ENCODE data around the gene DKC1. TPM values are rescaled to one million over a fixed set of nuclear protein-coding genes. Genes with fewer than 3 reads are reported as not detected.

The DKC1 gene
- total and polyA plus RNA-seq, 4 donors: 15.1 to 31.9 (median 27.5) TPM

DNA sequence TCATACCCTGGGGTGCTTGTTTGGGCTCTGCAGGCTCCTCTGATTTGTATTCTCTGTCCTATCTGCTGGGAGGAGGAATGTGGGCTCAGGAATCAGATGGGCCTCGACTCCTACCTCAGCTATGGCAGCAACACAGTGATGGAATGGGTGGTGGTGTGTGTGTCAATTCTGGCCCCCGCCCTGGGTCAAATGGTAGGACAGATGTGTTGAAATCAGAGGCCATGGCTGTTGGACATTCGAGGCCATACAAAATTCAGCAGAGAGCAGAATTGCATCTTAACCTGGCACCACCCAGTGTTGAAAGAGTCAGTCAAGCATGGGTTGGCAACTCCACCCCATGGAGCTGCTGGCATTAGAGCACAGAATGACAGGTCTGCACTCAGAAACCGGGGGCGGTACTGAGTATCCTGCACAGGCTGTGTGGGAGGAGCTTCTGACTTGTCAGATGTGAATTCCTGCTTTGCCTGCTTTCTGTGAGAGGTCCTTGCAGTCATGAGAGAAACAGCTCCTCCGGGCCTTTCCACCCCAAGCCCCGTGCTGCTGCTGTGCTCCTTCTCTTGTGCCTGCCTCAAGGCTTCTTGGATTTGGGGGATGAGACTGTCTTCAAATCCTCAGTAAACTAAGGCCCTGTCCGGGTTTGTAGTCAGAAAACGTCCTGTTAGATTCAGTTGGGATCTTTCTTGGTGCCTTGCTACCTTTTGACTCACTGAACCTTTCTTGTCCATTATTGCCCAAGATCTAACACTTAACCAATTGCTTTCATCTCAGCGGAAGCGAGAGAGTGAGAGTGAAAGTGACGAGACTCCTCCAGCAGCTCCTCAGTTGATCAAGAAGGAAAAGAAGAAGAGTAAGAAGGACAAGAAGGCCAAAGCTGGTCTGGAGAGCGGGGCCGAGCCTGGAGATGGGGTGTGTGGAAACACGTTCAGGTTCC lies 13.0 kb downstream of the DKC1 start:
- H3K27ac ChIP-seq (ENCODE audit: low read depth in 1 of 2, low read length in 2 of 2): no peak overlapping the region
- no peaks in the 10 kb centered on the region for H3K9me3 ChIP-seq (ENCODE audit: control insufficient read depth, low read length)
- 72 to 80% methylated on average over 15 of the region's 15 CpGs for WGBS, 2 donors
- DNase-seq: no peak
- peaks cover 0 to 3% of the 10 kb centered on the region in 2 donors for H3K36me3 ChIP-seq (ENCODE audit: control insufficient read depth in 1 of 2, insufficient read depth in 2 of 2, low read length in 1 of 2)
- H3K27me3 ChIP-seq (ENCODE audit: control insufficient read depth in 1 of 2, insufficient read depth in 2 of 2, low read length in 1 of 2): no peaks in the 10 kb centered on the region
- no peak for ATAC-seq (ENCODE audit: low FRiP score)
- no peak overlapping the region for H3K4me3 ChIP-seq (ENCODE audit: low read length in 2 of 2)
- no peaks in the 10 kb centered on the region for H3K4me1 ChIP-seq (ENCODE audit: control insufficient read depth in 1 of 2, insufficient read depth in 2 of 2, low read length in 2 of 2)
- intact Hi-C loops (cut with DNase I): no loop called here

DNA sequence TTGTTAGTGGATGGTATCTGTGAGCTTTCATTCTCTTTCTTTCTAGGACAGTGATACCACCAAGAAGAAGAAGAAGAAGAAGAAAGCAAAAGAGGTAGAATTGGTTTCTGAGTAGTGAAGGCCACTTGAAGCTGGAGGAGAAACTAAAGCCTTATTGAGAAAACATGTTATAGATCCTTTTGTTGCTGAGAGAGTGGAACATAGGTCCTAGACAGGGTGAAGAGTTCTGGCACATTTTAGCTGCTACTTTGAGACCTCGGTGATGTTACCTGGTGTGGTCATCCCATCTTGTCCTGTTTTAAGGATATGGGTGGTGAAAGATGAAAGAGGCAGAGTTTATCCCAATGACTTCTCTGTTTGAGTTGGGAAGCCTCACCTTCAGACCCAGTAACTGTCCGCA lies 14.1 kb downstream of the DKC1 start:
- WGBS, 2 donors: 89 to 90% methylated on average over 2 of the region's 2 CpGs
- no peaks in the 10 kb centered on the region for H3K4me1 ChIP-seq (ENCODE audit: control insufficient read depth in 1 of 2, insufficient read depth in 2 of 2, low read length in 2 of 2)
- DNase-seq (no peak), ATAC-seq (ENCODE audit: low FRiP score) (no peak)
- H3K36me3 ChIP-seq (ENCODE audit: control insufficient read depth in 1 of 2, insufficient read depth in 2 of 2, low read length in 1 of 2): peaks cover 0 to 3% of the 10 kb centered on the region in 2 donors
- no peak overlapping the region for H3K4me3 ChIP-seq (ENCODE audit: low read length in 2 of 2)
- no peaks in the 10 kb centered on the region for H3K9me3 ChIP-seq (ENCODE audit: control insufficient read depth, low read length)
- no peak overlapping the region for H3K27ac ChIP-seq (ENCODE audit: low read depth in 1 of 2, low read length in 2 of 2)
- intact Hi-C loops (cut with DNase I): no loop called here
- no peaks in the 10 kb centered on the region for H3K27me3 ChIP-seq (ENCODE audit: control insufficient read depth in 1 of 2, insufficient read depth in 2 of 2, low read length in 1 of 2)

DNA sequence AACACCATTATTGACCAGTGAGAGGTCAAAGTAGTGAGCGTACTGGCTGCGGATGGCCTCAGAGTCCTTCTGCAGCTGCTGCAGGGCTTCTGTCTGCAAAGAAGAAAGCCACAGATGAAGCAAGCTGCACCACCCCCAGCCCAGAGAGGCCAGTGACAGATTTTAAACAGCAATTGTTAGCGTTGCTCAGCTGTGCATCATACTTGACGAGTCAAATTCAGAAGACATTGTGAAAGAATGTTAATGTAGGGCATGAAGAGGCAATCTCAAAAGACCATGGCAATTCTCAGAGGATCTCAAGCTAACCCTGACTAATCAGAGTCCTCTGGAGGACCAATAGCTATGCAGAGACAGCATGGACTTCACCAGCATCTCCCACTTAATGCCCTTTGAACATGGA lies 16.6 kb downstream of the DKC1 start:
- peaks cover 0 to 3% of the 10 kb centered on the region in 2 donors for H3K36me3 ChIP-seq (ENCODE audit: control insufficient read depth in 1 of 2, insufficient read depth in 2 of 2, low read length in 1 of 2)
- no peak for DNase-seq
- no peaks in the 10 kb centered on the region for H3K27me3 ChIP-seq (ENCODE audit: control insufficient read depth in 1 of 2, insufficient read depth in 2 of 2, low read length in 1 of 2)
- intact Hi-C loops (cut with DNase I): no loop called here
- WGBS, 2 donors: 84 to 93% methylated on average over 4 of the region's 4 CpGs
- H3K4me3 ChIP-seq (ENCODE audit: low read length in 2 of 2): no peak overlapping the region
- H3K27ac ChIP-seq (ENCODE audit: low read depth in 1 of 2, low read length in 2 of 2): no peak overlapping the region
- ATAC-seq (ENCODE audit: low FRiP score): no peak
- H3K4me1 ChIP-seq (ENCODE audit: control insufficient read depth in 1 of 2, insufficient read depth in 2 of 2, low read length in 2 of 2): no peaks in the 10 kb centered on the region
- H3K9me3 ChIP-seq (ENCODE audit: control insufficient read depth, low read length): no peaks in the 10 kb centered on the region

DNA sequence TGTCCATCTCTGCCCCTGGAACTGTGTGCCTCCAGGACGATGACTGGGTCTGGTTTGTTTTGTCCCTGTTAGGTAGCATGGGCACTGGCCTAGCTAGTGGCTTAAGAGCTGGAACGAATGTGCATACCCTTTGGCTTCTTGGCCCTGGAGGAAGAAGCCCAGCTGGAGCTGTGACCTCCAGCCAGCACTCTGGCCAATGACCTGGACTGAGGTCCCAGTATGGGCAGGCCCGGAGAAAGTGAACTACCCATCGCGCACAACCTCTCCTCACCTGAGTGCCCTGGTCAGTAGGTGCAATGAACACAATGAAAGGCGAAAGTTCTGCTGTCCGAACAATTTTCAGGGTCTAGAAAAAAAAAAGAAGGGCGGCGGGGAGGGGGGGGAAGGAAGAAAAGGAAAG lies 18.3 kb downstream of the DKC1 start:
- Histone ChIP-seq H3K27ac (ENCODE audit: low read depth in 1 of 2, low read length in 2 of 2) (no peak overlapping the region), H3K4me3 (ENCODE audit: low read length in 2 of 2) (no peak overlapping the region), H3K27me3 (ENCODE audit: control insufficient read depth in 1 of 2, insufficient read depth in 2 of 2, low read length in 1 of 2) (no peaks in the 10 kb centered on the region), H3K9me3 (ENCODE audit: control insufficient read depth, low read length) (no peaks in the 10 kb centered on the region), H3K4me1 (ENCODE audit: control insufficient read depth in 1 of 2, insufficient read depth in 2 of 2, low read length in 2 of 2) (no peaks in the 10 kb centered on the region), H3K36me3 (ENCODE audit: control insufficient read depth in 1 of 2, insufficient read depth in 2 of 2, low read length in 1 of 2) (peaks cover 0 to 3% of the 10 kb centered on the region in 2 donors)
- no peak for ATAC-seq (ENCODE audit: low FRiP score)
- intact Hi-C loops (cut with DNase I): no loop called here
- DNase-seq: no peak
- 78 to 93% methylated on average over 9 of the region's 9 CpGs for WGBS, 2 donors

DNA sequence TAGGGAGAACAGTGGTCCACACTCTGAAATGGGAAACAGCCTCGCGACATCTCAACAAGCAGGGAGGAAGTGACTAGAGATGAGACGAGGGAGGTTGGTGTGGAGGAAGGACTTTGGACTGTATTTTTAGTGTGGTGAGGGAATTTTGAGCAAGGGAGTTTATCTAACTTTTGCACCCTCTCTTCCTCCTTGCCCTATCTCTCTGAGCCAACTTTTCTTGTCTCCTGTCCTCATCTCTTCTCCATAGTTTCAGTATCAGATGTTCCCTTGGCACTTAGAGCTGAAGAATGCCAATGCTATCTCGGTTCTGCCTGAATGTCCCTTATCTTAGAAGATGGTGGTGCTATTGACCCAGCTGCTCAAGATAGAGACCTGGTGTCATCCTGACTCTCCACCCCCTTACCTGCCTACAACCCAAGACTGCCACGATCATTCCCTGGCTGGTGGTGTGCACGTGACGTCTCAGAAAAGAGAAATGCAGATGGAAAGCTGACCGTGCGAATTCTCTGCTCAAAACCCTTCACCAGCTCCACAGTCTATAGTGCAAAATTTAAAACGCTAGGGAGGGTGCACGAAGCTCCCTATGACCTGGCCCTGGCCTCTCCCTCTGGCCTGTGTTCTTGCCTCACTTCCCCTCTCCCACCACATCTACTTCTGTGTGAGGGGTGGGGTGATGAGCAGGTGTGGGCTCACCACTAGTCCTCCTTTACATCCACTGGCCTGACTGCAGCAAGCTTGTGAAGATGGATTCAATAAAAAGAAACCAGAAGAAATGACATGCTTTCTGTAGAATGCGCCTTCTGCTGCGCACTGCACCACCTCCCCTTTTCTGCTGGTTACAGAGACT lies 21.7 kb downstream of the DKC1 start:
- no peak for ATAC-seq (ENCODE audit: low FRiP score)
- WGBS, 2 donors: 81 to 92% methylated on average over 13 of the region's 13 CpGs
- H3K27ac ChIP-seq (ENCODE audit: low read depth in 1 of 2, low read length in 2 of 2): no peak overlapping the region
- no peaks in the 10 kb centered on the region for H3K9me3 ChIP-seq (ENCODE audit: control insufficient read depth, low read length)
- DNase-seq: no peak
- H3K36me3 ChIP-seq (ENCODE audit: control insufficient read depth in 1 of 2, insufficient read depth in 2 of 2, low read length in 1 of 2): no peaks in the 10 kb centered on the region
- intact Hi-C loops (cut with DNase I): no loop called here
- H3K4me1 ChIP-seq (ENCODE audit: control insufficient read depth in 1 of 2, insufficient read depth in 2 of 2, low read length in 2 of 2): no peaks in the 10 kb centered on the region
- H3K27me3 ChIP-seq (ENCODE audit: control insufficient read depth in 1 of 2, insufficient read depth in 2 of 2, low read length in 1 of 2): no peaks in the 10 kb centered on the region
- H3K4me3 ChIP-seq (ENCODE audit: low read length in 2 of 2): no peak overlapping the region

DNA sequence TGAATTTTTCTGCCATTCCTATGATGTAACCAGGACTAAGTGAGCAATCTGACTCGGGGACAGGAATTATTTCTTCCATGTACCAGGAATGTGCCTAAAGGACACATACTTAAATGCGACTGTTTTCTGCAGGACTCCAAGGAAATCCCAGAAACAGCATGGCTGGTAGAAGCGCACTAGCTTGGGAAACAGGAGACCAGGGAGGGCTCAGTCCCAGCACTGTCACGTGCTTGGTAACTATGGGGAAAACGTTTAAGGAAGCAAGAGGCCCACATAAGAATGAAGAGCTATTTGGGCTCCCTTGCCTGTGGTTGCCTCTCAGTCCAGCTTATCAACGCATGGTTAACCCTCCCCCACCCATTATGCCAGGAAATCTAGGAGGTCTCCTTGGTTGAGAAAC lies 23.1 kb downstream of the DKC1 start:
- Histone ChIP-seq H3K27ac (ENCODE audit: low read depth in 1 of 2, low read length in 2 of 2) (no peak overlapping the region), H3K9me3 (ENCODE audit: control insufficient read depth, low read length) (no peaks in the 10 kb centered on the region), H3K36me3 (ENCODE audit: control insufficient read depth in 1 of 2, insufficient read depth in 2 of 2, low read length in 1 of 2) (no peaks in the 10 kb centered on the region), H3K4me3 (ENCODE audit: low read length in 2 of 2) (no peak overlapping the region), H3K4me1 (ENCODE audit: control insufficient read depth in 1 of 2, insufficient read depth in 2 of 2, low read length in 2 of 2) (no peaks in the 10 kb centered on the region), H3K27me3 (ENCODE audit: control insufficient read depth in 1 of 2, insufficient read depth in 2 of 2, low read length in 1 of 2) (no peaks in the 10 kb centered on the region)
- DNase-seq (no peak), ATAC-seq (ENCODE audit: low FRiP score) (no peak)
- intact Hi-C loops (cut with DNase I): no loop called here
- WGBS, 2 donors: 21 to 31% methylated on average over 6 of the region's 6 CpGs

DNA sequence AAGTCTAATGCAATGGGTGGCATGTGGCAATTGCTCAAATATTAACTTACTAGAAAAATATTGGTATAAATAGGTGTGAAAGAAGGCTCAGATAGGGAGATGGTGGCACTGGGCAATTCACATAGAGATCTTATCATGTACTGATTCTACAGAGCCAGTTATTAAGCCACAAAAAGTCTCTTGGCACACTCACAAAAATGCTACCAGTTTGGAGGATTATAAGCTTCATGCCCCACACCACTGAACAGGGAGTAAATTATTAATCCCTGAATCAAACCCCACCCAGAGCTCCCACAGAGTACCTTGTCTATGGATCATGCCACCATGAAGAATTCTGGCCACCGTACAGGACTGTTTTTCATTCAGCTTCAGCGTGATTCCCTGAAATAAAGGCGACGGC lies 28.8 kb downstream of the DKC1 start:
- Histone ChIP-seq H3K36me3 (ENCODE audit: control insufficient read depth in 1 of 2, insufficient read depth in 2 of 2, low read length in 1 of 2) (no peaks in the 10 kb centered on the region), H3K27me3 (ENCODE audit: control insufficient read depth in 1 of 2, insufficient read depth in 2 of 2, low read length in 1 of 2) (no peaks in the 10 kb centered on the region), H3K4me1 (ENCODE audit: control insufficient read depth in 1 of 2, insufficient read depth in 2 of 2, low read length in 2 of 2) (peaks cover 0 to 1% of the 10 kb centered on the region in 2 donors), H3K27ac (ENCODE audit: low read depth in 1 of 2, low read length in 2 of 2) (no peak overlapping the region), H3K9me3 (ENCODE audit: control insufficient read depth, low read length) (no peaks in the 10 kb centered on the region), H3K4me3 (ENCODE audit: low read length in 2 of 2) (no peak overlapping the region)
- no peak for ATAC-seq (ENCODE audit: low FRiP score)
- intact Hi-C loops (cut with DNase I): no loop called here
- 47 to 74% methylated on average over 4 of the region's 4 CpGs for WGBS, 2 donors
- DNase-seq: no peak

DNA sequence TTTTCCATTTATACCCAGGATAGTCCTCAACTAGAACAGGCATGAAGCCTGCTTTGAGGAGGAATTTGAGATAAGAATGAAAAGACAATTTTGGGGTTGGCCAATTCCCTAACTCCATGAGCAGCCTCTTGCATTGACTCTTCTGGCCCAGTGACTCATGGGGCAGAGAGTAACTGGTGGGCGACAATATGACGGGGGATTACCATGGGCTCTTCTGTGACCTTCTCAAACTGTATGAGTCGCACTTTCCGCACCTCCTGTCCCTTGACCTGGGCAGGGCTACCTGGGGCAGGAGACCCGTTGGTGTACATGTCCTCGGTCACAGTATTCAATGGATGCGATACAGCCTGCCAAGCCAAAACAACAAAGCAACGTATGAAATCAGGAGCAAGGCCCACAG lies 29.3 kb downstream of the DKC1 start:
- H3K4me1 ChIP-seq (ENCODE audit: control insufficient read depth in 1 of 2, insufficient read depth in 2 of 2, low read length in 2 of 2): peaks cover 0 to 1% of the 10 kb centered on the region in 2 donors
- no peaks in the 10 kb centered on the region for H3K9me3 ChIP-seq (ENCODE audit: control insufficient read depth, low read length)
- H3K27me3 ChIP-seq (ENCODE audit: control insufficient read depth in 1 of 2, insufficient read depth in 2 of 2, low read length in 1 of 2): no peaks in the 10 kb centered on the region
- intact Hi-C loops (cut with DNase I): no loop called here
- no peak overlapping the region for H3K4me3 ChIP-seq (ENCODE audit: low read length in 2 of 2)
- ATAC-seq (ENCODE audit: low FRiP score): no peak
- no peak overlapping the region for H3K27ac ChIP-seq (ENCODE audit: low read depth in 1 of 2, low read length in 2 of 2)
- 91 to 92% methylated on average over 8 of the region's 8 CpGs for WGBS, 2 donors
- no peak for DNase-seq
- no peaks in the 10 kb centered on the region for H3K36me3 ChIP-seq (ENCODE audit: control insufficient read depth in 1 of 2, insufficient read depth in 2 of 2, low read length in 1 of 2)
